ENCODE results near the gene PFDN1. TPM values are rescaled to one million over a fixed set of nuclear protein-coding genes. Genes with fewer than 3 reads are reported as not detected.

PFDN1 gene
- polyA plus RNA-seq, 1 donor from 2014 or later = 147 TPM

GRCh38 chr5:140349244-140349643 is 46.3 kb upstream of the PFDN1 start:
- Histone ChIP-seq H3K4me3 (ENCODE audit: low read length) (no peak overlapping the region), H3K27me3 (ENCODE audit: insufficient read depth, low read depth, low read length) (no peaks in the 10 kb centered on the region), H2AFZ (ENCODE audit: low read depth, low read length) (no peak overlapping the region), H3K9me2 (ENCODE audit: insufficient read depth, low read length) (no peaks in the 10 kb centered on the region), H3K79me2 (replicated peaks; ENCODE audit: insufficient read depth, low read length) (no peaks in the 10 kb centered on the region), H3K9me3 (ENCODE audit: low read length) (no peaks in the 10 kb centered on the region), H3K36me3 (ENCODE audit: insufficient read depth, low read length) (no peaks in the 10 kb centered on the region), H3F3A (ENCODE audit: insufficient read depth, low read length, poor library complexity, severe bottlenecking) (no peaks in the 10 kb centered on the region), H4K20me1 (ENCODE audit: insufficient read depth) (no peaks in the 10 kb centered on the region), H3K9ac (ENCODE audit: low read length) (no peak overlapping the region), H3K4me2 (ENCODE audit: low read length) (no peak overlapping the region), H3K27ac (ENCODE audit: low read length) (no peak overlapping the region)
- no peak for TF ChIP-seq EZH2 (IDR thresholded peaks at IDR 0.05; ENCODE audit: borderline replicate concordance, insufficient read depth, low read length, poor library complexity, severe bottlenecking)
- no peak for TF ChIP-seq MXI1 (conservative IDR thresholded peaks at IDR 0.05; ENCODE audit: poor library complexity, severe bottlenecking)
- TF ChIP-seq RAD21 (conservative IDR thresholded peaks at IDR 0.05) = no peak
- no peak for TF ChIP-seq TAF1 (IDR thresholded peaks at IDR 0.05; ENCODE audit: low read depth)
- no peak for TF ChIP-seq CTCF (IDR thresholded peaks at IDR 0.05; ENCODE audit: poor library complexity, severe bottlenecking)
- TF ChIP-seq POLR2AphosphoS5 (IDR thresholded peaks at IDR 0.05) = no peak
- TF ChIP-seq SMC3 (conservative IDR thresholded peaks at IDR 0.05; ENCODE audit: poor library complexity) = no peak
- no peak for TF ChIP-seq EP300 (conservative IDR thresholded peaks at IDR 0.05; ENCODE audit: poor library complexity, severe bottlenecking)
- no peak for TF ChIP-seq REST (IDR thresholded peaks at IDR 0.05; ENCODE audit: borderline replicate concordance)

- no peak for TF ChIP-seq EP300 (conservative IDR thresholded peaks at IDR 0.05; ENCODE audit: poor library complexity, severe bottlenecking)
- no peak for TF ChIP-seq POLR2AphosphoS5 (IDR thresholded peaks at IDR 0.05)
- TF ChIP-seq CTCF (IDR thresholded peaks at IDR 0.05; ENCODE audit: poor library complexity, severe bottlenecking) = no peak
- no peak for TF ChIP-seq MXI1 (conservative IDR thresholded peaks at IDR 0.05; ENCODE audit: poor library complexity, severe bottlenecking)
- TF ChIP-seq EZH2 (IDR thresholded peaks at IDR 0.05; ENCODE audit: borderline replicate concordance, insufficient read depth, low read length, poor library complexity, severe bottlenecking) = no peak
- no peak for TF ChIP-seq REST (IDR thresholded peaks at IDR 0.05; ENCODE audit: borderline replicate concordance)
- no peak for TF ChIP-seq SMC3 (conservative IDR thresholded peaks at IDR 0.05; ENCODE audit: poor library complexity)
- no peak for TF ChIP-seq RAD21 (conservative IDR thresholded peaks at IDR 0.05)
- TF ChIP-seq TAF1 (IDR thresholded peaks at IDR 0.05; ENCODE audit: low read depth) = no peak
- no peaks in the 10 kb centered on the region for H3F3A ChIP-seq (ENCODE audit: insufficient read depth, low read length, poor library complexity, severe bottlenecking)
- H3K79me2 ChIP-seq (replicated peaks; ENCODE audit: insufficient read depth, low read length) = no peaks in the 10 kb centered on the region
- H4K20me1 ChIP-seq (ENCODE audit: insufficient read depth) = no peaks in the 10 kb centered on the region
- no peak overlapping the region for H3K4me3 ChIP-seq (ENCODE audit: low read length)
- no peaks in the 10 kb centered on the region for H3K9me3 ChIP-seq (ENCODE audit: low read length)
- H3K4me2 ChIP-seq (ENCODE audit: low read length) = no peak overlapping the region
- no peak overlapping the region for H2AFZ ChIP-seq (ENCODE audit: low read depth, low read length)
- no peak overlapping the region for H3K27ac ChIP-seq (ENCODE audit: low read length)
- no peaks in the 10 kb centered on the region for H3K27me3 ChIP-seq (ENCODE audit: insufficient read depth, low read depth, low read length)
- H3K9ac ChIP-seq (ENCODE audit: low read length) = no peak overlapping the region
- no peaks in the 10 kb centered on the region for H3K9me2 ChIP-seq (ENCODE audit: insufficient read depth, low read length)
- H3K36me3 ChIP-seq (ENCODE audit: insufficient read depth, low read length) = no peaks in the 10 kb centered on the region
Measured at GRCh38 chr5:140348104-140348503, 45.2 kb upstream of the PFDN1 start.
